Subcutaneous adipose tissue (tissue), 4 donors: ENCODE data around the gene MICU1. TPM values are rescaled to one million over a fixed set of nuclear protein-coding genes. Genes with fewer than 3 reads are reported as not detected.

Experiments used
- total RNA-seq, 4 donors: library from RNA; depleted of rRNA; stranded (reverse); fragments of >200 nt; gene quantifications; one replicate each; pipeline ENCODE4 v1.1.0, GENCODE V29; 2016
- TF ChIP-seq, protein P1 (sequence below): fragments of 450-650 bp; IDR thresholded peaks from one replicate; pipeline ENCODE4 v1.5.1; 2016; ENCODE audit warnings: low read depth, mild to moderate bottlenecking, control low read depth, antibody characterized with exemption, moderate library complexity

MICU1 gene
- total RNA-seq, 4 donors from 2014 or later = 26.9 to 42.5 (median 34.9) TPM

- TF ChIP-seq, protein P1, sequence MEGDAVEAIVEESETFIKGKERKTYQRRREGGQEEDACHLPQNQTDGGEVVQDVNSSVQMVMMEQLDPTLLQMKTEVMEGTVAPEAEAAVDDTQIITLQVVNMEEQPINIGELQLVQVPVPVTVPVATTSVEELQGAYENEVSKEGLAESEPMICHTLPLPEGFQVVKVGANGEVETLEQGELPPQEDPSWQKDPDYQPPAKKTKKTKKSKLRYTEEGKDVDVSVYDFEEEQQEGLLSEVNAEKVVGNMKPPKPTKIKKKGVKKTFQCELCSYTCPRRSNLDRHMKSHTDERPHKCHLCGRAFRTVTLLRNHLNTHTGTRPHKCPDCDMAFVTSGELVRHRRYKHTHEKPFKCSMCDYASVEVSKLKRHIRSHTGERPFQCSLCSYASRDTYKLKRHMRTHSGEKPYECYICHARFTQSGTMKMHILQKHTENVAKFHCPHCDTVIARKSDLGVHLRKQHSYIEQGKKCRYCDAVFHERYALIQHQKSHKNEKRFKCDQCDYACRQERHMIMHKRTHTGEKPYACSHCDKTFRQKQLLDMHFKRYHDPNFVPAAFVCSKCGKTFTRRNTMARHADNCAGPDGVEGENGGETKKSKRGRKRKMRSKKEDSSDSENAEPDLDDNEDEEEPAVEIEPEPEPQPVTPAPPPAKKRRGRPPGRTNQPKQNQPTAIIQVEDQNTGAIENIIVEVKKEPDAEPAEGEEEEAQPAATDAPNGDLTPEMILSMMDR = no peak
These were observed 236.9 kb downstream of the MICU1 start for GRCh38 chr10:72389014-72389413.

GRCh38 chr10:72388062-72388461 is 237.8 kb downstream of the MICU1 start:
- TF ChIP-seq, protein P1 = no peak

DNA sequence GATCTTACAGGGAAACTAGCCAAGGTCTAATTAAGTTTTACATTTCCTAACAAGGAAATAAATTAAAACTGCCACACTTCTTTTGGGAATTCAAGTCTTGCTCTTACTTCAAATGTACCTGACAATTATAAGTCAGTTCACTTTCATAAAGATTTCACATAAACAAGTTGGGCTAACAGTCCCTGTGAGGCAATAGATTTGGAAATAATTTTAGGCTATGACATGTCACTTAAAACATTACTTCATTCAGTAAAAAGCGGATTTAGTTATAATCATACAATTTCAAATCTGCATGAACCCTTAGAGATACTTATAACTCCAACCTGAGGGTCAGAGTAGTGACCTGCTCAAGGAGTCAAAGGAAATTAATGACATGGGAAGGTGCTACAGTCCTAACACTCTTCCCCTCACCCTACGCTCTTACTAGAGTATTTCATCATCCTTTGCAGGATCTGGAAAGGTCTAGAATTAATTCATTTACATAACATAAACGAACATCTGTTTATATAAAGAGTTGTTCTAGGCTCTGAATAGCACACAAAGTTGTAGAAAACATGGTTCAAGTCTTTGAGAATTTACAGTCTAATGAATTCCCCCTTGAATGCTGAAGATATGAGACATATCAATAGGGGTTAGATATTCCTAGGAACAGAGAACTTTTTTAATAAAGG is 238.8 kb downstream of the MICU1 start:
- TF ChIP-seq, protein P1 = no peak

DNA sequence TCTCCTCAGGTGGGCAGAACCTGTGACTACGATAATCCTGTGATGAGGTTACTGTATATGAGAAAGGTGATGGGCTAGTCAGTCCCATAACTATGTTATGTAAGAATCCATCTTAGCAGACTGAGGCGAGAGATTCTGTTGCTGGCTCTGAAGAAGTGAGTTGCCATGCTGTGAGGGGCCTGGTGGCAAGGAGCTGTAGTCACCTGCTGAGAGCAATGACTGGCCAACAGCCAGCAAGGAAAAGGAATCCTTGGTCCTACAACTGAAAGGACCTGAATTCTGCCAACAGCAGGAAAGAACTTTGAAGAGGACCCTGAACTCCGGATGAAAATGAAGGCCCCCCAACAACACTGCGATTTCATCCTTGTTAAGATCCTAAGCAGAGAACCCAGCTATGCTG is 240.2 kb downstream of the MICU1 start:
- TF ChIP-seq, protein P1 = no peak

DNA sequence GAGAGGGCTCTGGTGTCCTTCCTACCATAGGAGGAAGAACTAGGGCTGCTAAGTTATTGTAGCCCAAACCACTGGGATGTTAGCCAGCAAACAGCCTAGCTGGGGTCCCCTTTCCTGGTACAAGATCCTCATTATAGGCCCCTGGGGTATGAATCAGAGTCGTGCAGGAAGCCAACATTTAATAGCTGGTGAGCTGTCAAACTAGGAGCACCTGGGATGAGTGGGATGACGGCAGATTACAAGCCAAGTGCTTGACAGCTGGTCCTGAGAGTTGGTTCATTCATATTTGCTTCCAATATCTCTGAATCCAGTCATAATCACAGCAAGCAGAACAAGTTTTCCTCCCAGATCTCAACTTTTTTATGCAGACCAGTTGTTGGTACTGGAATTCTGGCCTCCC is 246.1 kb downstream of the MICU1 start:
- TF ChIP-seq, protein P1 = no peak

- TF ChIP-seq, protein P1 = no peak
These were observed 246.8 kb downstream of the MICU1 start for GRCh38 chr10:72379062-72379461.

DNA sequence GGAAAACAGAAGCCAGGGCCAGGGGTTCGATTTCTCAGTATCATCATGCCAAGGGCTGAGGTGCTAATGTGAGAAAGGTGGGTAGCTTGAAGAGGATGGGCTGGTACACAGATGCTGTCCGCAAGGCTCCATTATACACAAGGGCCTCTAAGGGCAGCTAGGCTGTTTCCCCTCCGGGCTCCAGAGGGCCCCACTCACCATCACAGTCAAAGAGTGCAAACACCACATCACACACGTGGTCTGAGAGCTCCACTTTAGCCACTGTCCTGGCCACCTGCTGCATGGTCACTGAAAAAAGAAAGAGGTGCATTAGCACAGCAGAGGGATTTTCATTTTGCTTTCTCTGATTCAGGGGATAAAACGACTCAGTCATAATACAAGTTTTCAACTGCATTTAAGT is 250.3 kb downstream of the MICU1 start:
- TF ChIP-seq, protein P1 = no peak
